H9 (cell line): Measurements from ENCODE around the gene PVR. TPM values are rescaled to one million over a fixed set of nuclear protein-coding genes. Genes with fewer than 3 reads are reported as not detected.

Experiments
- DNase-seq: peaks from one replicate; pipeline ENCODE4 v3.0.0-alpha.2; 2017
- H2AFZ ChIP-seq: one replicate; pipeline ENCODE4 v1.6.1; 2013; ENCODE audit warnings: mild to moderate bottlenecking, low read length, control low read depth, moderate library complexity
- H2AK5ac ChIP-seq: 2 replicates; pipeline ENCODE4 v1.6.1; 2013; ENCODE audit warnings: low read length, control low read depth, mixed read lengths; ENCODE audit not compliant: insufficient read length
- H2BK120ac ChIP-seq: one replicate; pipeline ENCODE4 v1.6.1; 2013; ENCODE audit warnings: low read depth, mild to moderate bottlenecking, low read length, control low read depth, inconsistent platforms; ENCODE audit not compliant: poor library complexity, severe bottlenecking
- H2BK12ac ChIP-seq: 2 replicates; pipeline ENCODE4 v1.6.1; 2013; ENCODE audit warnings: low read length, control low read depth, mixed read lengths, low read depth; ENCODE audit not compliant: insufficient read length
- H2BK15ac ChIP-seq: 2 replicates; pipeline ENCODE4 v1.6.1; 2013; ENCODE audit warnings: low read depth, low read length, control low read depth
- H2BK20ac ChIP-seq: one replicate; pipeline ENCODE4 v1.6.1; 2013; ENCODE audit warnings: low read depth, mild to moderate bottlenecking, low read length, control low read depth, inconsistent platforms; ENCODE audit not compliant: poor library complexity, severe bottlenecking
- H2BK5ac ChIP-seq: 2 replicates; pipeline ENCODE4 v1.6.1; 2013; ENCODE audit warnings: low read length, control low read depth, mixed read lengths; ENCODE audit not compliant: insufficient read length
- H3K14ac ChIP-seq: 2 replicates; pipeline ENCODE4 v1.6.1; 2013; ENCODE audit warnings: low read length, control low read depth; ENCODE audit not compliant: insufficient read depth
- H3K18ac ChIP-seq: 2 replicates; pipeline ENCODE4 v1.6.1; 2013; ENCODE audit warnings: low read depth, mild to moderate bottlenecking, mixed read lengths, low read length, control low read depth; ENCODE audit not compliant: insufficient read length
- H3K23ac ChIP-seq: 2 replicates; pipeline ENCODE4 v1.6.1; 2013; ENCODE audit warnings: low read length, control low read depth, mixed read lengths, low read depth; ENCODE audit not compliant: insufficient read length
- H3K23me2 ChIP-seq: 2 replicates; pipeline ENCODE4 v1.6.1; 2013; ENCODE audit warnings: low read depth, mild to moderate bottlenecking, mixed read lengths, low read length, control low read depth; ENCODE audit not compliant: insufficient read length, poor library complexity, severe bottlenecking
- H3K27ac ChIP-seq: 2 replicates; pipeline ENCODE4 v1.5.1; 2013; ENCODE audit warnings: low read length, control low read depth, mixed read lengths, low read depth; ENCODE audit not compliant: insufficient read length
- H3K27me3 ChIP-seq: 2 replicates; pipeline ENCODE4 v1.6.1; 2013; ENCODE audit warnings: low read length, control low read depth, inconsistent platforms; ENCODE audit not compliant: insufficient read depth
- H3K4ac ChIP-seq: 2 replicates; pipeline ENCODE4 v1.6.1; 2013; ENCODE audit warnings: low read depth, mild to moderate bottlenecking, control low read depth, inconsistent platforms, low read length, moderate library complexity
- H3K4me1 ChIP-seq: 2 replicates; pipeline ENCODE4 v1.6.1; 2013; ENCODE audit warnings: low read length, control low read depth, inconsistent platforms; ENCODE audit not compliant: insufficient read depth
- H3K4me2 ChIP-seq: 2 replicates; pipeline ENCODE4 v1.6.1; 2013; ENCODE audit warnings: low read length, control low read depth, mixed read lengths; ENCODE audit not compliant: insufficient read length, insufficient read depth
- H3K56ac ChIP-seq: 2 replicates; pipeline ENCODE4 v1.6.1; 2013; ENCODE audit warnings: low read depth, mild to moderate bottlenecking, mixed read lengths, low read length, control low read depth; ENCODE audit not compliant: insufficient read length
- H3K79me1 ChIP-seq: 2 replicates; pipeline ENCODE4 v1.6.1; 2013; ENCODE audit warnings: low read depth, mild to moderate bottlenecking, moderate library complexity, low read length, control low read depth, inconsistent platforms; ENCODE audit not compliant: insufficient read depth, poor library complexity, severe bottlenecking
- H3K79me2 ChIP-seq: 2 replicates; pipeline ENCODE4 v1.6.1; 2013; ENCODE audit warnings: low read length, control low read depth, inconsistent platforms; ENCODE audit not compliant: insufficient read depth
- H3K9ac ChIP-seq: 2 replicates; pipeline ENCODE4 v1.6.1; 2013; ENCODE audit warnings: low read length, control low read depth, mixed read lengths; ENCODE audit not compliant: insufficient read length; ENCODE audit errors: extremely low read depth
- H3K9me3 ChIP-seq: one replicate; pipeline ENCODE4 v1.6.1; 2013; ENCODE audit warnings: low read depth, low read length, inconsistent platforms; ENCODE audit not compliant: control insufficient read depth
- H3T11ph ChIP-seq: one replicate; pipeline ENCODE4 v1.6.1; 2013; ENCODE audit warnings: mild to moderate bottlenecking, low read length, control low read depth, inconsistent platforms
- H4K20me1 ChIP-seq: one replicate; pipeline ENCODE4 v1.6.1; 2013; ENCODE audit not compliant: control insufficient read depth, insufficient read length, insufficient read depth
- H4K5ac ChIP-seq: 2 replicates; pipeline ENCODE4 v1.6.1; 2013; ENCODE audit warnings: low read depth, mild to moderate bottlenecking, mixed read lengths, low read length, control low read depth; ENCODE audit not compliant: insufficient read length
- H4K8ac ChIP-seq: replicated peaks from 2 replicates; pipeline ENCODE4 v1.6.1; 2013; ENCODE audit warnings: low read length, control low read depth, mixed read lengths, low read depth; ENCODE audit not compliant: insufficient read length
- H4K91ac ChIP-seq: 2 replicates; pipeline ENCODE4 v1.6.1; 2013; ENCODE audit warnings: low read depth, mild to moderate bottlenecking, moderate library complexity, mixed read lengths, low read length, control low read depth; ENCODE audit not compliant: insufficient read length
- H3K27ac Mint-ChIP-seq, 3 experiments: 2 replicates in 2 of 3; 3 replicates in 1 of 3; pipeline ENCODE4 v1.8.0; 2020 to 2021; ENCODE audit warnings: mixed read lengths in 3 of 3, mild to moderate bottlenecking in 1 of 3, moderate library complexity in 1 of 3
- H3K27me3 Mint-ChIP-seq: 2 replicates; pipeline ENCODE4 v1.8.0; 2021; ENCODE audit warnings: low read depth, mild to moderate bottlenecking, moderate library complexity, mixed read lengths
- H3K36me3 Mint-ChIP-seq, 3 experiments: 2 replicates in 2 of 3; 3 replicates in 1 of 3; pipeline ENCODE4 v1.8.0; 2020 to 2021; ENCODE audit warnings: low read depth in 3 of 3, mixed read lengths in 3 of 3; ENCODE audit not compliant: insufficient read depth in 1 of 3
- H3K4me1 Mint-ChIP-seq, 2 experiments: 2 replicates each; pipeline ENCODE4 v1.8.0; 2020; ENCODE audit warnings: mixed read lengths in 2 of 2
- H3K4me3 Mint-ChIP-seq, 2 experiments: 2 replicates in 1 of 2; 3 replicates in 1 of 2; pipeline ENCODE4 v1.8.0; 2020 to 2021; ENCODE audit warnings: mild to moderate bottlenecking in 2 of 2, mixed read lengths in 2 of 2, moderate library complexity in 1 of 2
- H3K9me3 Mint-ChIP-seq, 2 experiments: 2 replicates in 1 of 2; 3 replicates in 1 of 2; pipeline ENCODE4 v1.8.0; 2020; ENCODE audit warnings: mild to moderate bottlenecking in 2 of 2, mixed read lengths in 2 of 2, moderate library complexity in 1 of 2
- WGBS: extraction: QIAGEN DNeasy Blood & Tissue Kit; methylation state at CpG from one replicate; pipeline ENCODE4 v1.1.7; 2013; ENCODE audit warnings: missing lambda C conversion rate, low lambda C conversion rate, mixed read lengths; ENCODE audit not compliant: insufficient read length; ENCODE audit errors: extremely low coverage; 5-methylcytosine and 5-hydroxymethylcytosine counted together
- total RNA-seq: library from RNA; stranded (reverse); gene quantifications from 2 replicates; pipeline ENCODE4 v1.2.1, GENCODE V29; 2021
- TF ChIP-seq, protein P1 (sequence below): fragments of 200-600 bp; sonication (generic); conservative IDR thresholded peaks from 3 replicates; pipeline ENCODE4 v1.8.0; 2021; ENCODE audit warnings: antibody characterized with exemption, mild to moderate bottlenecking

PVR gene
- total RNA-seq, 1 experiment from 2014 or later, result 29.2 TPM

- TF ChIP-seq, protein P1, sequence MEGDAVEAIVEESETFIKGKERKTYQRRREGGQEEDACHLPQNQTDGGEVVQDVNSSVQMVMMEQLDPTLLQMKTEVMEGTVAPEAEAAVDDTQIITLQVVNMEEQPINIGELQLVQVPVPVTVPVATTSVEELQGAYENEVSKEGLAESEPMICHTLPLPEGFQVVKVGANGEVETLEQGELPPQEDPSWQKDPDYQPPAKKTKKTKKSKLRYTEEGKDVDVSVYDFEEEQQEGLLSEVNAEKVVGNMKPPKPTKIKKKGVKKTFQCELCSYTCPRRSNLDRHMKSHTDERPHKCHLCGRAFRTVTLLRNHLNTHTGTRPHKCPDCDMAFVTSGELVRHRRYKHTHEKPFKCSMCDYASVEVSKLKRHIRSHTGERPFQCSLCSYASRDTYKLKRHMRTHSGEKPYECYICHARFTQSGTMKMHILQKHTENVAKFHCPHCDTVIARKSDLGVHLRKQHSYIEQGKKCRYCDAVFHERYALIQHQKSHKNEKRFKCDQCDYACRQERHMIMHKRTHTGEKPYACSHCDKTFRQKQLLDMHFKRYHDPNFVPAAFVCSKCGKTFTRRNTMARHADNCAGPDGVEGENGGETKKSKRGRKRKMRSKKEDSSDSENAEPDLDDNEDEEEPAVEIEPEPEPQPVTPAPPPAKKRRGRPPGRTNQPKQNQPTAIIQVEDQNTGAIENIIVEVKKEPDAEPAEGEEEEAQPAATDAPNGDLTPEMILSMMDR, result peak; percentile 97
These were observed 45.8 kb downstream of the PVR start for GRCh38 chr19:44689290-44690130.

More at GRCh38 chr19:44689290-44690130, 45.8 kb downstream of the PVR start:
- peak overlapping the region in 1 of 2 experiments; percentile 47; a peak in 2 of 5 replicates for H3K4me3 Mint-ChIP-seq
- Histone ChIP-seq H2BK12ac (no peak overlapping the region), H3K27me3 (no peaks in the 10 kb centered on the region), H3K56ac (no peak overlapping the region), H3K79me1 (no peaks in the 10 kb centered on the region), H4K20me1 (no peaks in the 10 kb centered on the region), H2BK20ac (no peak overlapping the region), H2BK120ac (no peak overlapping the region), H3K9ac (no peak overlapping the region), H2BK15ac (no peak overlapping the region), H4K8ac (no peak overlapping the region), H3K18ac (no peak overlapping the region), H3T11ph (no peak overlapping the region), H3K9me3 (no peaks in the 10 kb centered on the region), H3K4me2 (no peak overlapping the region), H3K4ac (no peak overlapping the region), H3K23me2 (no peaks in the 10 kb centered on the region), H3K27ac (no peak overlapping the region), H2AK5ac (no peak overlapping the region), H4K91ac (no peak overlapping the region), H2BK5ac (no peak overlapping the region), H3K23ac (no peak overlapping the region), H3K4me1 (peaks cover 2% of the 10 kb centered on the region; the same call in 1 of the 2 replicates), H3K14ac (no peak overlapping the region), H4K5ac (no peak overlapping the region), H3K79me2 (no peaks in the 10 kb centered on the region), H2AFZ (no peak overlapping the region)
- DNase-seq, result peak; percentile 86
- H3K9me3 Mint-ChIP-seq, result no peaks in the 10 kb centered on the region
- no CpG with 5 or more reads among the region's 11 CpGs for WGBS
- H3K27ac Mint-ChIP-seq, result peak overlapping the region in 2 of 3 experiments; percentile 54 to 57; a peak in 3 of 7 replicates
- peaks cover 17 to 18% of the 10 kb centered on the region in 2 experiments for H3K4me1 Mint-ChIP-seq
- peaks cover 9% of the 10 kb centered on the region for H3K27me3 Mint-ChIP-seq
- H3K36me3 Mint-ChIP-seq, result no peaks in the 10 kb centered on the region
